Measurements from ENCODE around the gene WDR74. TPM values are rescaled to one million over a fixed set of nuclear protein-coding genes. Genes with fewer than 3 reads are reported as not detected.

WDR74 gene
- total and polyA plus RNA-seq, 9 of the 15 experiments (the other 6 are each of a cell fraction or from before 2014, with no cell fraction given), result 32.7 to 210 (median 114) TPM

GRCh38 chr11:62852523-62853188, 13.3 kb upstream of the WDR74 start:
- ChIA-PET POLR2A (interaction anchor here (0.6 to 10.0 kb wide), 15 partner anchors 7 to 261 kb away, joined by 3 to 403 read pairs (median 8); partner anchors contain the start of genes SLC3A2, STX5, TEX54 and TTC9C), CTCF (ENCODE audit: low intra/inter-chr PET ratio) (no interaction called here)
- peak overlapping the region; percentile 92 to 96; a peak in 2 of 4 replicates for H3K9ac ChIP-seq (ENCODE audit: insufficient read depth in 1 of 2, low read depth in 2 of 2, low read length in 2 of 2)
- no peaks in the 10 kb centered on the region for H3K27me3 ChIP-seq (ENCODE audit: control insufficient read depth in 2 of 2, insufficient read depth in 2 of 2, low read length in 2 of 2)
- peaks cover 46% of the 10 kb centered on the region for H3K36me3 ChIP-seq (ENCODE audit: control insufficient read depth, insufficient read depth, low read length)
- peak overlapping the region; percentile 99 for H3K4me2 ChIP-seq (ENCODE audit: insufficient read depth, low read length)
- H3K79me2 ChIP-seq (ENCODE audit: control insufficient read depth, insufficient read depth, low read length), result peaks cover 62% of the 10 kb centered on the region
- BruUV-seq (replicated peaks), result no TSS peak
- in situ Hi-C loops (cut with MboI) (loop anchor here (25.0 kb wide), 1 partner anchor 465 kb away; no protein-coding TSS in a partner anchor), intact Hi-C loops (cut with micrococcal nuclease) (no loop called here)
- FAIRE-seq (no peak), DNase-seq (ENCODE audit: extremely low read depth in 1 of 4, low spot score in 3 of 4) (peak in 1 of 4 experiments; percentile 14), ATAC-seq (no peak)
- H3K9me3 ChIP-seq (replicated peaks; ENCODE audit: control insufficient read depth, insufficient read depth, low read depth, low read length), result no peaks in the 10 kb centered on the region
- peak overlapping the region; percentile 74 for H3K4me3 ChIP-seq
- no peaks in the 10 kb centered on the region for H3K9me1 ChIP-seq (ENCODE audit: control insufficient read depth, insufficient read depth, low read length)
- H4K20me1 ChIP-seq (replicated peaks; ENCODE audit: control insufficient read depth, insufficient read depth, low read length), result peaks cover 44% of the 10 kb centered on the region
- H3K27ac ChIP-seq (ENCODE audit: extremely low read depth, low read depth, low read length), result peak overlapping the region; percentile 92; the same call in 2 of the 3 replicates
- H2AFZ ChIP-seq (ENCODE audit: low read depth, low read length), result no peak overlapping the region
- peaks cover 0 to 14% of the 10 kb centered on the region in 2 experiments; a peak in 2 of 5 replicates for H3K4me1 ChIP-seq (replicated peaks in 1 of 2; ENCODE audit: control insufficient read depth in 2 of 2, insufficient read depth in 2 of 2, low read length in 2 of 2)
- TF ChIP-seq U2AF1 (optimal IDR thresholded peaks at IDR 0.05; ENCODE audit: low read depth, low read length), result peak; percentile 86
- peak; percentile 1 for TF ChIP-seq KDM5B (IDR thresholded peaks at IDR 0.05; ENCODE audit: insufficient replicate concordance, low read depth, low read length)
- TF ChIP-seq ZNF282 (CRISPR knock-in tag; IDR thresholded peaks at IDR 0.05), result no peak
- TF ChIP-seq YBX1 (IDR thresholded peaks at IDR 0.05), result no peak
- TF ChIP-seq ZNF507 (tag; conservative IDR thresholded peaks at IDR 0.05), result no peak
- no peak for TF ChIP-seq ZNF518B (CRISPR knock-in tag; IDR thresholded peaks at IDR 0.05)
- no peak for TF ChIP-seq SRSF1 (IDR thresholded peaks at IDR 0.05; ENCODE audit: low read depth, low read length)
- TF ChIP-seq POLR2AphosphoS5 (IDR thresholded peaks at IDR 0.05; ENCODE audit: control insufficient read depth, insufficient read depth, low read depth, low read length), result no peak
- TF ChIP-seq NR1H2 (CRISPR knock-in tag; IDR thresholded peaks at IDR 0.05), result no peak
- no peak for TF ChIP-seq PTRF (tag; IDR thresholded peaks at IDR 0.05)
- no peak for TF ChIP-seq E2F4 (CRISPR knock-in tag; IDR thresholded peaks at IDR 0.05; ENCODE audit: low read depth)
- TF ChIP-seq FOS (IDR thresholded peaks at IDR 0.05; ENCODE audit: extremely low read depth, insufficient read length), result no peak
- peak; percentile 18; the same call in 1 of the 2 replicates for TF ChIP-seq POLR2G (IDR thresholded peaks at IDR 0.05; ENCODE audit: low read depth, low read length)
- no peak for TF ChIP-seq NR2C1 (IDR thresholded peaks at IDR 0.05)
- TF ChIP-seq NR2C1 (tag; IDR thresholded peaks at IDR 0.05), result no peak
- TF ChIP-seq RFX5 (IDR thresholded peaks at IDR 0.05; ENCODE audit: low read depth, low read length), result no peak

All from K562 (cell line).